ENCODE data around the gene CACHD1.

GRCh38 chr1:64489707-64490106 lies 19.8 kb downstream of the CACHD1 start:
- TF ChIP-seq CTCF (IDR thresholded peaks at IDR 0.05; ENCODE audit: poor library complexity, severe bottlenecking) (no peak), EZH2 (IDR thresholded peaks at IDR 0.05; ENCODE audit: borderline replicate concordance, insufficient read depth, low read length, poor library complexity, severe bottlenecking) (no peak), POLR2AphosphoS5 (IDR thresholded peaks at IDR 0.05) (no peak), TAF1 (IDR thresholded peaks at IDR 0.05; ENCODE audit: low read depth) (no peak), EP300 (conservative IDR thresholded peaks at IDR 0.05; ENCODE audit: poor library complexity, severe bottlenecking) (no peak), RAD21 (conservative IDR thresholded peaks at IDR 0.05) (no peak)

All from neural cell (in vitro differentiated cells).